UCSD-AML1 (cell line): ENCODE data around the gene SUPT3H.

Experiments
- DNase-seq: peaks from one replicate; lab custom pipeline; 2025; ENCODE audit not compliant: unreplicated experiment; lab: John Stamatoyannopoulos, UW

SUPT3H gene

GRCh38 chr6:45265246-45265645 is 112.5 kb downstream of the SUPT3H start:
- no peak for DNase-seq

DNA sequence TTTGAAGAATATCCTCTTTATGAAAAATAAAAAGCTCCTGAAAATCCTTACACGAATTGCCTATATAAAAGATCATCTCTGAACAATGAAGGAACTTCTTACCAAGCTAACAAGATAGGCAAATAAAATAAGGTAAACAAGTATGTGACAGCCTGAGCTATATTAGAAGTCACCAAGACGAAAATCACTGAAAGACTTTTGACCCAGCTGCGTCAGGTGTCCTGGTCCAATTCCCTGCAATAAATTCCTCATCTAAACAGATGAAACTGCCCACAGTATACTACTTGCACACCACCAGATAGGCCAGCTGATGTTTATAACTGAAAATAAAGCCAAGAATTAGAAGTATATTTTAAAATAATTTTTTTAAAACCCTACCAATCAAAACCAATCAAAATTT is 117.0 kb downstream of the SUPT3H start:
- DNase-seq = no peak

DNA sequence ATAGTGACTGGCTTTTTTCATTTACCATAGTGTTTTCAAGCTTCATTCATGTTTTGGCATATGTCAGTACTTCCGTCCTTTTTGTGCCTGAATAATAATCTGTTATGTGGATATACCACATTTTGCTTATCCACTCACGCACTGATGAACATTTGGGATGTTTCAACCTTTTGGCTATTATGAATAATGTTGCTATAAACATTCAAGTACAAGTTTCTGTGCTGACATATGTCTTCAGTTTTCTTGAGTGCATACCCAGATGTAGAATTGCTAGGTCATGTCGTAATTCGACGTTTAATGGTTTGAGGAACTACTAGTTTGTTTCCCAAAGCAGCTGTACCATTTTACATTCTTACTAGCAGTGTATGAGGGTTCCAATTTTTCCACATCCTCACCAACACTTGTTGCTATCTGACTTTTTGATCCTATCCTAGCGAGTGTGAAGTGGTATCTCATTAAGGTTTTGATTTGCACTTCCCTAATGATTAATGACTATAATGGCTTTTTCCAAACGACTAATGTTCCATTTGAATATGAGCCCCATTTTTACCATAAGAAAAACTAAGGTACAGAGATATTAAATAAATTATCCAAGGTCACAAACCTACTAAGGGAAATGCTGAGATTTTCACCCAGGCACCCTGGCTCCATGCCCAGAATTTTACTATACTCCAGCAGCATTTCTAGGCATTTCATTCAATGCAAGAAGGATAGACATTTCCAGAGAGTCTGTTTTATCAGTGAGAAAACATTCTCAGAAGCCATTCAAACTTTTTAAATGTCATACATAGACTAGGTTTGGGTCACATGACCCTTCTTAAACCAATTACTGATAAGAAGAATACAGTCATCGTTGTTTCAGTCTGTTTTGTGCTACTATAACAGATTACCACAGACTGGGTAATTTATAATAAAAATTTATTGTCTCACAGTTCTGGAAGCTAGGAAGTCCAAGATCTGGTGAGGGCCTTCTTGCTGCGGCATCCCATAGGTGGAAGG is 120.7 kb downstream of the SUPT3H start:
- DNase-seq = no peak

- no peak for DNase-seq
Measured at GRCh38 chr6:45255434-45255833, 122.3 kb downstream of the SUPT3H start.

GRCh38 chr6:45254253-45254652 is 123.5 kb downstream of the SUPT3H start:
- no peak for DNase-seq

GRCh38 chr6:45253453-45253852 is 124.3 kb downstream of the SUPT3H start:
- DNase-seq = no peak

GRCh38 chr6:45231660-45232059 is 146.1 kb downstream of the SUPT3H start:
- no peak for DNase-seq

GRCh38 chr6:45229416-45229815 is 148.3 kb downstream of the SUPT3H start:
- DNase-seq = no peak

DNA sequence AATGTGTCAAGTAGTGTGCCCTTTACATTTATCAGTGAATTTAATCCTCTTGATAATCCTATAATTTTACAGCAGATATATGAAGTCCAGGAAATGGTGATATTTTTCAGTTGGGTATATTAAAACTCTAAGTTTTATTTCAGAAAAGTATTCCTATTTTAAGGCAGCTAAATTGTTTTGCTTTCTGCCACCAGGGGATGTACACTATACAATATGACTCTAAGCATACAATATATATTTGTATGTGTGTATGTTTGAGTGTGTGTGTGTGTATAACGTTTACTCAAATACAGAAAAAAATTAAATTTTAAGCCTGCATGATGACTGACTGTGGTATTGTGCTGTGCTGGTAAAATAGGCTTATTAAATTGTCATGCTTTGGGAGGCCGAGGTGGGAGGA is 151.7 kb downstream of the SUPT3H start:
- no peak for DNase-seq

GRCh38 chr6:45222380-45222779 is 155.4 kb downstream of the SUPT3H start:
- DNase-seq = no peak

DNA sequence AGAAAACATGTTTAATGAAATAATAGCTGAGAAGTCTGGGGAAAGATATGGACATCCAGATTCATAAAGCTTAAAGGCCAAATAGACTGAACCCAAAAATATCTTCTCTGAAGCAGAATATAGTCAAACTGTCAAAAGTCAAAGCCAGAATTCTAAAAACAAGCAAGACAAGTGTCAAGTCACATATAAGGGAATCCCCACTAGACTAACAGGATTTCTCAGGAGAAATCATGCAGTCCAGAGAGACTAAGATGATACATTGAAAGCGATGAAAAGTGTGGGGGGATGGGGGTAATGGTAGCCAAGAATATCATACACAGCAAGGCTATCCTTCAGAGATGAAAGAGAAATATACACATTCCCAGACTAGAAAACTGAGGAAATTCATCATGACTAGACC is 162.0 kb downstream of the SUPT3H start:
- no peak for DNase-seq

DNA sequence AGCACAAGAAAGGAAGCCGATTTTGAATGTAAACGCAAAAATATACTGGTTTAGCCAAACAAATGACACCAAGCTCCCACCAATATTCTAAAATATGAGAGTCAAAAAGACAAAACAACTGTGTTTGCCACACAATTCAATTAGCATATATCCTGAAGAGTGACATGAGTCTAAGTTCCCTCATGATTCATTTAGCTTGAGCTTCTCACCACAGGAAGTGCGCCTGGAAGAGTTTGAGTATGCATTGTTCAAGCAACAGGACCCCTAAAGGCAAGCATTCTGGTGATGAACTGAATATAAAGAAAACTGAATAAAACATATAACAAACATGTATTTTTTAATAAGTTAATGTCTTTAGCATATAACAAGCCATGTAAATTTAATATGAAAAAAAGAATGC is 164.8 kb downstream of the SUPT3H start:
- no peak for DNase-seq

GRCh38 chr6:45209762-45210161 is 168.0 kb downstream of the SUPT3H start:
- DNase-seq = no peak

DNA sequence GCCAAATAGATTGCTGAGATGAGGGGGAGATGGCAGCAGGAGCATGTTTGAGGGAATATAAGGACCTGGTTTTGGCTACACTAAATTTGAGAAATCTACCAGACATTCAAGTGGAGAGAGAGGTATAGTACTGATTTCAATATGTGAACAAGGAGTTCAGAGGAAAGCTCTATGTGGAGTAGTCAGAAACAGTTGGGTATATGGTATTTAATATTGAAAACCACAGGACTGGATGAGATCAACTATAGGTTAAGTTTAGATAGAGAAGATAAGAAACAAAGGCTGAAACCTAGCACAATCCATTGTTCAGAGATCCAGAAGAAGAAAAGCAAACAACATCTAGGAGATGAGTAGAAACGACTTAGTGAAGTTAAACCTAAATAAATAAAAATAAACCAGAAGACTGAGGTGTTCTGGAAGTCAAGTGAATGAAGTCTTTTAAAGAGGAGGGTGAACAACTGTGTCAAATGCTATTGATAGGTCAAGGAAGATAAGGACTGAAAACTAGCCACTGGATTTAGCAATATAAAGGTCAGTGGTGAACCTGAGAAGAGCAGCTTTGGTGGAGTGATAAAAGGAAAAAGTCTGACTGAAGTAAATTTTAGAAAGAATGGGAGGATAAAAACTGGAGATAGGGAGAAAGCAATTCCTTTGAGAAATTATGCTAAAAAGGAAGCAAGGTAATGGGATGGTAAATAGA is 170.8 kb downstream of the SUPT3H start:
- no peak for DNase-seq

DNA sequence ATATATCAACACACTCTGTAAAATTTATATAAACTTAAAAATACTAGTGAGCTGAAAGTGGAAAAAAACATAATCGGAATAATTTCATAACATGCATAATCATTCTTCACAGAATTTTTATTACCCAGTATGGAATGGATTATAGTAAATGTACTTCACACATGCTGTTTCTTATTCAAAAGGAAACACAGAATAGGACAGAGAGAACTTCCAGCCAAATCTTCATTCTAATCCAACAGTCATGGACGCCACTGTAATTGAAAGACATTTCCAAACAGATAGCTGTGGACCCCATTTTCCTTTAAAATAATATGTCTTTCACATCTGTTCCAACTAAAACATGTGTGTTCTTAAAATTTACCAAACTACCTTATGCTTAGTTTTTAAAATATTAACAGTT is 176.2 kb downstream of the SUPT3H start:
- DNase-seq = no peak

DNA sequence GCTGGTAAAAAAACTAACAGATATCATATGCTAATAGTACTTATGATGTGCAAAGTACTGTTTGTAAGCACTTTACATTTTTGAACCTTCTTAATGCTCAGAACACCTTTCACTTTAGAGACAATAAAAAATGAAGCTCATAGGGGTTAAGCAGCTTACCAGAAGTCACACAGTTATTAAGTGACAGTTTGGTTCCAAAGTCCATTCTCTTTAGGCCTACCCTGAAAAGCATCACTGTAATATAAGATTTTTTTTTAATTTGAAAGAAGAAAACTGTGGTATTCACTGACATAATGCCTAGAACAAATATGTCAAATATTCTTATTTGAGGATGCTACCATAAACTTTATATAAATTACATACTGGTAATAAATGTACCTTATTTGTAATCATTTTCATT is 177.2 kb downstream of the SUPT3H start:
- DNase-seq = no peak

GRCh38 chr6:45199554-45199953 is 178.2 kb downstream of the SUPT3H start:
- no peak for DNase-seq

DNA sequence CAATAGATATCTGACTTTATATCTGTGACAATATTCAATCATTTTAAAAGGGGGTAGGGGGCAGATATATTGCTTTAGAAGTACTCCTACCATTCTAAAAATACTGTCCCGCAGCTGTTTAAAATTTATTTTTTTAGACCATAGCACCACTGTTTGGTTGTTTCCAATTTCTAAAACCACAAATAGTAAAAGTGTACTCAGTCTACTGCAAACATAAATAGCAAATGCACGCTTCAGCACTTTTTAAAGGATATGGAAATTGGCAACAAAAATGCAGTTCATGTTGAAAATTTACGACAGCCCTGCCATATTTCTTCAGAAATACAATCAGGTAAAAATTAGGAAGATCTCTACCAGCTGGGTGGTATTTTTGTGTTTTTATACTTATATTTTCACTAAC is 181.6 kb downstream of the SUPT3H start:
- DNase-seq = no peak

DNA sequence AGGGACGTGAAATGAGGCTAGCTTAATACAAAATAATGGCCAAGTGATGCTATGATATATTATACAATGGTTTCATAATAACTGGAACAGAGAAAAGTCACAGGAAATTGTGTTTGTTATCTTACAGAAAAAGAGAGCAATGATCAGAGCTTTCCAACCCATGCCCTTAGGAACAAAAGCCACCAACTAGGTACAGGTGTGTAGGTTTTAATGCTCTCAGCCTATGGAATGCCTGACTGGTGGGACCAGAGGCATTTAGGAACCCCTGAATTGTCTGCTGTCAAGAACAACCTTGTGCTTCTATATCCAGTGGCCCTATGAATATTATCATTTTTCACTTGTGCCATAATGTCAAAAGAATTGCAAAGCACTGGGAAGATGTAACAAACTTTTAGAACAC is 182.6 kb downstream of the SUPT3H start:
- DNase-seq = no peak

DNA sequence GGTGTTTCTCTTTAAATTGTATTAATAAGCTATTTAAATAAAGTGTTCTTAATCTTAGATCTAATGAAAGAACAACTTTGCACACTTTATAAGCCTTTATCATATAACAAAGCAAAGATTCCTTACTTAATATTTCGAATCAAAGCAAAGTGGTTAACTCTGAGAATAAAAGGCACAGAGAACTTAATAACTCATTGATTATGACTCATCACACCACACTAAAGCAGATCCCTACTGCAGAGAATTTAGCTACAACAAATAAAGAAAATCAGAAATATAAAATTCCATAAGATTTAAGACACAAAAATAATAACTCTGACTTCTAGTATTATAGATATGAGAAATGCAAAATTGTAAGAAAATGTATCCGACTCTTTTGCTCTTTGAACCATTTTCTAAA is 185.2 kb downstream of the SUPT3H start:
- no peak for DNase-seq

GRCh38 chr6:45191414-45191813 is 186.3 kb downstream of the SUPT3H start:
- no peak for DNase-seq

DNA sequence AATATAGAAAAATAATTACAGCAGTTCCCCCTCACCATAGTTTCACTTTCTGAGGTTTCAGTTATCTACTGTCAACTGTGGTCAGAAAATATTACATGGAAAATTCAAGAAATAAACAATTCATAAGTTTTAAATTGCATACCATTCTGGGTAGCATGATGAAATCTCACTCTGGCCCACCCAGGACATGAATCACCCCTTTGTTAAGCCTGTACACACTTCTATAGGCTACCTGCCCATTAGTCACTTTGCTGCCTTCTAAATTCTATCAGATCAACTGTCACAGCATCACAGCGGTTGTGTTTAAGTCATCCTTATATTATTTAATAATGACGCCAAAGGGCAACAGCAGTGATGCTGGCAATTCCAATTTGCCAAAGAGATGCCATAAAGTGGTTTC is 189.9 kb downstream of the SUPT3H start:
- DNase-seq = no peak
